ENCODE data around the gene NKD2.

DNA sequence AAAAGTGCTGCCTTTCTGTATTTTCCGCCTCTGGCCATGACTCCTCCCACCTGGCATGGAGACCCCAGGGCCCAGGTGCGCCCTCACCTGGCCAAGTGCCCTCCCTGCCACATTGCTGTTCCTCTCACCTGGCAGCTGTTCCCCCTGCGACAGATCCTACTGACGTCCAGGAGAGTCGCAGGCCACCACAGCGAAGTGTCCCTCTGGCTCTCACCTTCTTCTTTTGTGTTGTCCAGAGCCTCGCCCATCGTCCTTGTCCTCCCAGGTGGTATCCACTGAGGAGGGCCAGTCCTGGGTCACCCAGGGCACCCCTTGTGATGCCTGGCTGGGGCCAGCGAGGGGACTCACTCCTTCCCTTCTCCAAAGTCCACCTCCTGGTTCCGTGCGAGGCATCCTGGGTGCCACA is 2.6 kb downstream of the NKD2 start:
- TF ChIP-seq, protein P1, sequence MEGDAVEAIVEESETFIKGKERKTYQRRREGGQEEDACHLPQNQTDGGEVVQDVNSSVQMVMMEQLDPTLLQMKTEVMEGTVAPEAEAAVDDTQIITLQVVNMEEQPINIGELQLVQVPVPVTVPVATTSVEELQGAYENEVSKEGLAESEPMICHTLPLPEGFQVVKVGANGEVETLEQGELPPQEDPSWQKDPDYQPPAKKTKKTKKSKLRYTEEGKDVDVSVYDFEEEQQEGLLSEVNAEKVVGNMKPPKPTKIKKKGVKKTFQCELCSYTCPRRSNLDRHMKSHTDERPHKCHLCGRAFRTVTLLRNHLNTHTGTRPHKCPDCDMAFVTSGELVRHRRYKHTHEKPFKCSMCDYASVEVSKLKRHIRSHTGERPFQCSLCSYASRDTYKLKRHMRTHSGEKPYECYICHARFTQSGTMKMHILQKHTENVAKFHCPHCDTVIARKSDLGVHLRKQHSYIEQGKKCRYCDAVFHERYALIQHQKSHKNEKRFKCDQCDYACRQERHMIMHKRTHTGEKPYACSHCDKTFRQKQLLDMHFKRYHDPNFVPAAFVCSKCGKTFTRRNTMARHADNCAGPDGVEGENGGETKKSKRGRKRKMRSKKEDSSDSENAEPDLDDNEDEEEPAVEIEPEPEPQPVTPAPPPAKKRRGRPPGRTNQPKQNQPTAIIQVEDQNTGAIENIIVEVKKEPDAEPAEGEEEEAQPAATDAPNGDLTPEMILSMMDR (IDR thresholded peaks at IDR 0.05; ENCODE audit: insufficient read depth, low read length, poor library complexity, severe bottlenecking): peak; percentile 53
- no peak for TF ChIP-seq EZH2phosphoT487 (conservative IDR thresholded peaks at IDR 0.05; ENCODE audit: low read length)
